HG03439 (cell line): Measurements from ENCODE around the gene MRTFA.
"Not testable (repeated sequence)": the region's sequence is repeated elsewhere in the genome, so short reads cannot be mapped to it uniquely, and the experiment has no call there.

ENCODE experiments used
- ATAC-seq: cut with Tn5 transposase; IDR thresholded peaks from one replicate; pipeline ENCODE4 v1.9.1; 2021; ENCODE audit warnings: mild to moderate bottlenecking, moderate library complexity; ENCODE audit not compliant: unreplicated experiment

Gene MRTFA

DNA sequence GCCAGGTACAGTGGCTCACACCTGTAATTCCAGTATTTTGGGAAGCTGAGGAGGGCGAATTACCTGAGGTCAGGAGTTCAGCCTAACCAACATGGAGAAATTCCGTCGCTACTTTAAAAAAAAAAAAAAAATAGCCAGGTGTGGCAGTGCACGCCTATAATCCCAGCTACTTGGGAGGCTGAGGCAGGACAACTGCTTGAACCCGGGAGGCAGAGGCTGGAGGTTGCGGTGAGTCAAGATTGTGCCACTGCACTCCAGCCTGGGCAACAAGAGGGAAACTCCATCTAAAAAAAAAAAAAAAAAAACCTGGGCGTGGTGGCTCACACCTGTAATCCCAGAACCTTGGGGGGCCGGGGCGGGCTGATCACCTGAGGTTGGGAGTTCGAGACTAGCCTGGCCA, 37.8 kb downstream of the MRTFA start:
- ATAC-seq, result not testable (repeated sequence)

- no peak for ATAC-seq
These were observed 38.7 kb downstream of the MRTFA start for GRCh38 chr22:40597526-40598430.

DNA sequence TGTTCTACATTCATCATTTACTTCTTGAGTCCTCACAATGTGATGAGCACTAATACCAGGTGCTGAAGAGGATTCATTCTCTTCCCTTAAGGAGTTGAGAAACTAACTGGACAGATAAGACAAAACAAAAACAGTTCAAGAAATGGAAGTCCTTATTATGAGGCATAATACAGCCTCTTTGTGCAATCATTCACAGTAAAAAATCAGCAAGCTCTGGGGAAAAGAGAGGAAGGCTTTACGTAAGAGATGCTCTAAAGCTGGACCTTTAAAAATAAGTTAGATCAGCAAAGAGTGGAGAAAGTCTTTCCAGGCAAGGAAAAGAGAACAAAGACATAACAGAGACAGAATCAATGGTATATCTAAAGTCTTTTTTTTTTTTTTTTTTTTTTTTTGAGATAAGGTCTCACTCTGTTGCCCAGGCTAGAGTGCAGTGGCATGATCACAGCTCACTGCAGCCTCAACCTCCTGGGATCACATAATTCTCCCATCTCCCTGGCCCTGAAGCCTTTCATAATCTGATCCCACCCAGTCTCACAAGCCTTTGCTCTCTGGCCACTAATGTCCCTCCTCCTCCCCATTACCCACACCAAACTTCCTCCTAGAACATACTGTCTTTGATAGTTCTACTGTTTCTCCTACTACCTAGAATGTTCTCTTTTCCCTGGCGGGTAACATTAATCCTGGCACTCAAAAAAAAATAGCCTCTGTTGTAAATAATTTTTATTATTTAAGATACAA, 40.9 kb downstream of the MRTFA start:
- ATAC-seq, result no peak

DNA sequence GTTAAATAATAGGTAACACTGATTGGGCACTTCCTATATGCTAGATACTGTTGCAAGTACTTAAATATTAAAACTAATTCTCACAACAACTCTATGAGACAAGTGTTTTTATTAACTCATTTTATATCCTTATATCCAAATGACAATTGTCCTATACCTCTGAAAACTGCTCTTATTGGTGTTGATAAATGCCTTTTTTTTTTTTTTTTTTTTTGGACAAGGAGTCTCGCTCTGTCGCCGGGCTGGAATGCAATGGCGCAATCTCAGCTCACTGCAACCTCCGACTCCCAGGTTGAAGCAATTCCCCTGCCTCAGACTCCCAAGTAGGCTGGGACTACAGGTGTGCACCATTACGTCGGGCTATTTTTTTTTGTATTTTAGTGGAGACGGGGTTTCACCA, 41.6 kb downstream of the MRTFA start:
- ATAC-seq, result no peak

DNA sequence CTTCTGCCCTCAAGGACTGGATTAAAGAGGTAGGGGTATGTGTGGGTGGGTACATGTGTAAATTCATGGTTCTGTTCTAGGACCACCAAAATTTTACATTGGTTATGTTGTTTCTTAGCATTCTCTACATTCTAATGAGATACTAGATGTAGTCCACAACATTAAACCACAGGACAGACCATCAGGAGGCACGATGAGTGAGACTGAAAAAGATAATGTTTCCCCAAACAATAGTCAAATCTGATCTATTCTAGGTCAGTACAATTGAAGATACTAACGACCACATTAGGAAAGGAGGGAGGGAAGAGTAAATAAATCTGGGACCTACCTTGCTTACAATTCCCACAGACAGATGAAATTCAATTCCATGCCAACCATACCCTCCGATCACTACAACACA, 42.2 kb downstream of the MRTFA start:
- no peak for ATAC-seq

DNA sequence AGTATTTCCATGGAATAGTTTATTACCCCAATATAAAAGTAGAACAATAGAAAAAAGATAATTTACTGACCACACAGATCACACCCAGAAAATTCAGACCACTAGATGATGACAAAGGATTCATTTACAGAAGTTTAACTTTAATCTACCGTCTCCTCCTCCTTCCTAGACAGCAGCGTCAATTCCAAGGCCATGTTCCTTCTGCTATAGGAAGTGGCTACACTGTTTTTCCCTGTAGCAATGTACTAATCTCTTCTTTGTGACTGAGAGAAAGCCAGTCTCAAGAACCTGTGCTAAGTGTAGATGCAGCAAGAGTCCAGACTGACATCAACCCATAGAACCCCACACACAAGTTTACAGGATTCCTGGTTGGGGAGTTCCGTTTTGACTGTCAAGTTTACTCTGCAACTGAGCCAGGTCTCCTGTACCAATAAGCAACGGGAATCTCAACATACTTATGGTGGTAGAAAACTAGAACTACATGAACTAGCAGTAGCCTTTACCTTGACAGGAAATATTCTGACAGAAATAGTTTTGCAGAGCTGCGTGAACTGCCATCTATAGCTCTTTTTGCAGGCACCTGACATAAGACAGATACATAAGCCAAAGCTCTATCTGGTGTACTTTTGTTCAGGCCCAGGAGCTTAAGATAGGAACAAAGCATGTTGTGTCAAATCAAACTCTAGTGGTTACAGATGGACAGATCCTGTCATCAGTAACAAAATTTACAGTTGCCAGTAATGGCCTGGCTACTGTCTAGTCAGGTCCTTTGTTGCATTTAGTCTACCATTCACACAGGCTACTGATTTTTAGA, 42.9 kb downstream of the MRTFA start:
- ATAC-seq, result peak; percentile 39

DNA sequence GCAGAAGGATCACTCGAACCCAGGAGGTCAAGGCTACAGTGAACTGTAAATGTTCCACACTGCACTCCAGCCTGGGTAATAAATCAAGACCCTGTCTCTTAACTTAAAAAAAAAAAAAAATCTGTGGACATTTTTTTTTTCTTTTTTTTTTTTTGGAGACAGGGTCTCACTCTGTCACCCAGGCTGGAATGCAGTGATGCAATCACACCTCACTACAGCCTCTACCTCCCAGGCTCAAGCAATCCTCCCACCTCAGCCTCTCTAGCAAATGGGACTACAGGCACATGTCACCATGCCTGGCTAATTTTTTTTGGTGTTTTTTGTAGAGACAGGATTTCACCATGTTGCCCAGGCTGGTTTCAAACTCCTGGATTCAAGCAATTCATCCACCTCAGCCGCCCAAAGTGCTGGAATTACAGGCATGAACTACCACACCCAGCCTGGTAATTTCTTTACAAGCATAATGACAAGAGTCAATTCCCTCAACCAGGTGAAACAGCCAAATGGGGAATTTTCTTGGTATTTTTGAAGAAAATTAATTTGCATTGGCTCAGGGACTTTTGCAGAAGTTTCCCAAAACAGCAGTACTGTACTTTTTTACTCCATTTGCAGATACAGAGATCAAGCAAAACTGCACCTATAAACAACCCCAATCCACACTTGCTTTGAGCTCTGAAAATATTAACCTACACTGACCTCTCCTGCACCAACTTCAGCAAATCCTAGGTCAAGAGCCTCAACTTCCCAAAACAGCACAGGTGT, 44.0 kb downstream of the MRTFA start:
- no peak for ATAC-seq

DNA sequence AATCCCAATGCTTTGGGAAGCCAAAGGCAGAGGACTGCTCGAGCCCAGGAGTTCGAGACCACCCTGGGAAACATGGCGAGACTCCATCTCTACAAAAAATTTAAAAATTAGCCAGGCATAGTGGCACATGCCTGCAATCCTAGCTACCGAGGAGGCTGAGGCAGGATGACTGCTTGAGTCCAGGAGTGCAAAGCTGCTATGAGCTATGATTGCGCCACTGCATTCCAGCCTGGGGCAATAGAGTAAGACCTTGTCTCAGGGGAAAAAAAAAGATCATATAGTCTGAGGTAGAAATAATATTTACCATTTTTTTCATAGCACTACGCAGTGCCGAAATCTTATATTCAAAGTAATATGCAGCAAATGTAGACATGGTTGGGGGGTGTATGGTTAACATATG, 47.8 kb downstream of the MRTFA start:
- no peak for ATAC-seq

DNA sequence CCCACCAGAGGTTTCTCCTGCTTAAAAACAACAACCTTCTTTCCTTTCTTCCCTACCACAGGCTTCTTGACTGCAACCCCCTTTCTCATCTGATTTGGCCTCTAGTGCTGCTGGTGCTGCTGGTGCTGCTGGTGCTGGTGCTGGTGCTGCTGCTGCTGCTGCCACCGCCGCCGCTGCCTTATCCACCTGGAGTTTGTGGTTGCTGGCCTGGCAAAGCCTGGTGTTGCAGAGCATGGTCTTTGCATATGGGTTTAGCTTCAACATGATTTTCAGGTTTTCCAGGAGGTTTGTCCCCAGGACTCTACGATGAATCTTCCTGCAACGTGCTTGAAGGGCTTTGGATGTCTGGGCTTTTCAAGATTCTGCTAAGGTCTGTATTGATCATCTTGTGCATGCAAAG, 49.7 kb downstream of the MRTFA start:
- no peak for ATAC-seq

- ATAC-seq, result no peak
These were observed 51.2 kb downstream of the MRTFA start for GRCh38 chr22:40585310-40585751.

DNA sequence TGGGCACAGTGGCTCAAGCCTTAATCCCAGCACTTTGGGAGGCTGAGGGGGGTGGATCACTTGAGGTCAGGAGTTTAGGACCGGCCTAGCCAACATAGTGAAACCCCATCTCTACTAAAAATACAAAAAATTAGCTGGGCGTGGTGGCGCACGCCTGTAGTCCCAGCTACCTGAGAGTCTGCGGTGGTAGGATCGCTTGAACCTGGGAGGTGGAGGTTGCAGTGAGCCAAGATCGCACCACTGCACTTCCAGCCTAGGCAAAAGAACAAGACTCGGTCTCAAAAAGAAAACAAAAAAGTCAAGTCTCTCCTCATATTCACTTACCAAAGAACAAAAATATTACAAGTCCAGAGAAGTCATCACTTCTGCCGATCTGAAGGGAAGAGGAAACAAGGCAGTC, 51.8 kb downstream of the MRTFA start:
- not testable (repeated sequence) for ATAC-seq

DNA sequence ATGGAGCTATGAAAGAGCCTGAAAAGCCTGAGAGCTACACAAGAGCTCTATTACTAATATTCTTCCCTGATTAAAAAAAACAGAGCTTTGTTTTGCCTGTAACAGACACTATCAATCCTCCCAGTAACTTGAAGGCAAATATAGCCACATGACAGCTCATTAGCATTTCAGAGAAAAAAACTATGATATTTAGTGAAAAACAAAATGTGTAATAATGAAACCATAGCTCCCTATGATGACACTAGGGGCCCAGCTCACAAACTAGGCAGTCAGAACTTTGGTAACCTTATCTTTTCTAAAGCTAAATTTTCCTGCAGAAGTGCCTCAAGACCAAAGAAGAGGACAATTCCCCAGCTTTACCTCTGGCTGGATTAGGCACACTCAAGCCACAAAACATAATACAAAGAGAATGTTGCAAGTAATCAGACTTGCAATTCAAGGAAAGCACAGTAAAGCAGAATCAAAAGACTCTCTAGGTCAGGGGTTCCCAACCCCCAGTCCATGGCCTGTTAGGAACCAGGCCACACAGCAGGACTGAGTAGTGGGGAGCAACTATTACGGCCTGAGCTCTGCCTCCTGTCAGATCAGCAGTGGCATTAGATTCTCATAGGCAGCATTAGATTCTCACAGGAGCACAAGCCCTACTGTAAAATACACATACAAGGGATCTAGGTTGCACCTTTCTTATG, 53.3 kb downstream of the MRTFA start:
- ATAC-seq, result peak; percentile 78

DNA sequence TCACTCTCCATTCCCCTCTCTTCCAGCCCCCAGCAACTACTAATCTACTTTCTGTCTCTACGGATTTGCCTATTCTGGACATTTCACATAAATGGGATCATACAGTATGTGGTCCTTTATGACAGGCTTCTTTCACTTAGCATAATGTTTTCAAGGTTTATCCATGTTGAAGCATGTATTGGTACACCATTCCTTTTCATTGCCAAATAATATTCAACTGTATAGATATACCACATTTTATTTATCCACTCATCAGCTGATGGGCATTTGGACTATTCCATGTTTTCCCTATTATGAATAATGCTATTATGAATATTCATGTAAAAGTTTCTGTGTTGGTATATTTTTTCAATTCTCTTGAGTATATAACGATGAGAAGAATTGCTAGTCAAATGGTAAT, 54.5 kb downstream of the MRTFA start:
- ATAC-seq, result no peak

DNA sequence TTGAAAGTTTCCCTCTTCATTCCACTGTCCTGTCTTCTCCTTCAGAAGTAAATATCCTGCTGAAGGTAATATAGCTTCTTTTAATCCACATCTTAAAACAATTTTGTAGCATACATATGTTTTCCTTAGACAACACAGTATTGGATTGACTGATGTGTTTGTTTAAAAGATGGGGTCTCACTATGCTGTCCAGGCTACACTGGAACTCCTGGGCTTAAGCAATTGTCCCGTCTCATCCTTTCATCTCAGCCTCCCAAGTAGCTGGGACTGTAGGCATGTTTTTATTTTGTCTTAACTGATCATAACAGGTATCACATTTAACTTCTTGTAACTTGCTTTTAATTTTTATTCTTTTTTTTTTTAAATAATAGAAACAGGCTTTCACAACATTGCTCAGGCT, 55.9 kb downstream of the MRTFA start:
- ATAC-seq, result no peak

GRCh38 chr22:40578171-40578570, 58.3 kb downstream of the MRTFA start:
- no peak for ATAC-seq

DNA sequence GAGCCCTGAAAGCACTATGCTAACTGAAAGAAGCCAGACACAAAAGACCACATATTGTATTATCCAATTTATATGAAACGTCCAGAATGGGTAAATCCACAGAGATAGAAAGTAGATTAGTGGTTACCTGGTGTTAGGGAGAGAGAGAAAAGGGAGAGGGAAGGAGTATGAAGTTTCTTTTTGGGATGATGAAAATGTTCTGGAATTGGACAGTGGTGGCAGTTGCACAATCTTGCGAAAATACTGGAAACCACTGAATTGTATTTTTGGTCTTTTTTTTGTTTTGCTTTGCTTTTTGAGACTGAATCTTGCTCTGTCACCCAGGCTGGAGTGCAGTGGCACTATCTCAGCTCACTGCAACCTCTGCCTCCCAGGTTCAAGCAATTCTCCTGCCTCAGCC, 63.5 kb downstream of the MRTFA start:
- no peak for ATAC-seq

DNA sequence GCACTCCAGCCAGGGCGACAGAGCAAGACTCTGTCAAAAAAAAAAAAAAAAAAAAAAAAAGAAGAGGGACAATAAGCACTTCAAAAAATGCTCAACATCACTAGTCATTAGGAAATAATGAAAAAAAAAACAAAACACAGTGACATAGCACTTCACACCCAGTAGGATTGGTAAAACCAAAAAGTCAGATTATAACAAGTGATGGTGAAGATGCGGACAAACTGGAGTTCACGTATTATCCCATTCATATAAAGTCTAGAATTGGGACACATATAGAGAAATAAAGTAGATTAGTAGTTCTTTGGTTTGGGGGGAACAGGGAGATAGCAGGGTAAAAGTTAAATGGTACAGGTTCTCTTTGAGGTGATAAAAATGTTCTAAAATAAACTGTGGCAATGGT, 64.6 kb downstream of the MRTFA start:
- ATAC-seq, result no peak

- ATAC-seq, result no peak
These were observed 68.7 kb downstream of the MRTFA start for GRCh38 chr22:40567626-40568328.

- no peak for ATAC-seq
These were observed 69.4 kb downstream of the MRTFA start for GRCh38 chr22:40567106-40567505.
